Lung microvascular endothelial cell (primary cell): ENCODE measurements around the gene OR1J1. TPM values are rescaled to one million over a fixed set of nuclear protein-coding genes. Genes with fewer than 3 reads are reported as not detected.

Source experiments
- DNase-seq, 2 donors: peaks; one replicate each; pipeline versions ENCODE4 v3.0.0 to v3.0.0-alpha.2; 2010; ENCODE audit warnings: low read depth in 2 of 2
- total RNA-seq: library from RNA; depleted of rRNA; stranded (reverse); fragments of >200 nt; gene quantifications from 2 replicates; pipeline ENCODE4 v1.2.1, GENCODE V29; 2014

Gene OR1J1
- total RNA-seq, 1 donor from 2014 or later: not detected

DNA sequence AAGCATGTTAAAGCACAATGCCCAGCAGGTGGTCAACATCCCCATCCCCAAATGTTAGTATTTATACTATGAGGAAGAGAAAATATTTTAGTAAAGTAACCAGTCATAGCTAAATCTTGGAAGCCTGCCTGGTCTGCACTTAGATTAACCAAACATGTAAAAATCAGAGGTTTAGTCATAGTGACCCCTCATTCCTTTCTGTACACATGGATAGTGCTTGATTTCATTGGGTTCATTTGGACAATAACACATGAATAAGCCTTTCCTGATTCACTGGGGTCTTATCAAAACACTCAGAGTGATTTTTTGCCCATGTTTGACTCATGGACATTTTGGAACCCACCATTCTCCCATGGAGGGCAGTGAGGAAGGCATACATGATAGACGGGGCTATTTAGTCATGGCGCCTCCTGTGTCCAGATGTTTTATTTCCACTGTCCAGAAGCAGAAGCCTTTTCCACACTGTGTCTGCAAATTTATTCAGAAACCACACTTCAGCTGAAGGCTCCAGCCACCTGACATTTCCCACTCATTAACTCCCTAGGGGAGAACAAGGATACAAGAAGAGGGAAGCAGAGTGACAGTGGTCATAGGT, 32.5 kb downstream of the OR1J1 start:
- DNase-seq: peak in 1 of 2 donors; percentile 67

DNA sequence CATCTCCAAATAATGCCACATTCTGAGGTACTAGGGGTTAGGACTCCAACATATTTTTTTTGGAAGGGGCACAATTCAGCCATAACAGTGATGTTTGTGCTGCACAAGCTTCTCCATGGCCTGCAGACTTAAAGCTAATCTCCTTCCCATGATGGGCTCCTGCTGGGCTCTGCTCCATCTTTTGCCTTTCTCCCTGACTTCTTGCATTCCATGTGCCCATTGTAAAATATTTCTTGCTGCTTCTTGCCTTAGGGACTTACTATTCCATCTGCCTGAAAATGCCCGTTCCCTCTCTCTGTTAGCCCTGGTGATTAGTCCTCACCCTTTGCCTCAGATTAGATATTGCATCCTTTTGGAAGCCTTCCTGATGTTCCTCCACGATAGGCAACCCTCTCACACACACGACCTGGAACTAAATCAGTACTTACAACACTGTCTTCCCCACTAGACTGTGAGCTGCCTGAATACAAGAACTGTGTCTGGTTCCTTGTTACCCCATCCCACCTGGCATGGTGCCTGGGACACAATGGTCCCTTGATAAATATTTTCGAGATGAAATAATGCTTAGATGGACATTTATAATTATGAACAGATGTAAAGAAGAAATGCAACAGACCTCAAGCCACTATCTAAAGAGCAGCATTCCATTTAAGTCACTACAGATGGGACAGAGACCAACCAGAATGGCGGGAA, 33.5 kb downstream of the OR1J1 start:
- no peak for DNase-seq

DNA sequence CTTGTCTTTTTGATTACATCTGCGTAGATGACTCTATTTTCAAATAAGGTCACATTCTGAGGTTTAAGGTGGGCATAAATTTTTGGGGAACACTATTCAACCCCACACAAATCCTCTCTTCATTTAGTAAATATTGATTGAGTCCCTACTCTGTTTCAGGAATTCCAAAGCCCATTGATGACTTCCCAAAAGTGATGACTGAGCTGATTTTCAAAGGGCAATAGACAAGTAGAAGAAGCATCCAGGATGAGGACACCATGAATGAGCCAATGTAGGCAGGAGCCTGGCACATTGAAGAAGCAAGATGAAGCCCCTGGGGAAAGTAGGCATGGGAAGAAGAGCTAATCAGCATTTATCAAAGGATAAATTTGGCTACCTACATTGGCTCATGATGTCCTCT, 35.2 kb downstream of the OR1J1 start:
- no peak for DNase-seq

Other genes with a start within 250 kb of the OR1J1 start
- gene LHX6, start 249.0 kb downstream of the OR1J1 start, total RNA-seq: 0.40 and 1.7 TPM in 2 replicates
- 5.2 and 6.5 TPM in 2 replicates for gene RBM18, start 213.1 kb downstream of the OR1J1 start, total RNA-seq
- gene MRRF, start 213.0 kb downstream of the OR1J1 start, total RNA-seq: 24.6 and 32.3 TPM in 2 replicates
- 1.4 and 1.5 TPM in 2 replicates for gene PTGS1, start 106.9 kb downstream of the OR1J1 start, total RNA-seq
- not detected in 2 replicates for gene OR1J2, start 32.9 kb upstream of the OR1J1 start, total RNA-seq
- gene OR1J4, start 41.2 kb upstream of the OR1J1 start, total RNA-seq: not detected in 2 replicates
- gene OR1N1, start 49.4 kb upstream of the OR1J1 start, total RNA-seq: not detected in 2 replicates
- gene OR1N2, start 75.2 kb upstream of the OR1J1 start, total RNA-seq: not detected in 2 replicates
- gene OR1L8, start 105.5 kb upstream of the OR1J1 start, total RNA-seq: 0.20 and 0.22 TPM in 2 replicates
- not detected in 2 replicates for gene OR1Q1, start 136.8 kb upstream of the OR1J1 start, total RNA-seq
- gene OR1B1, start 179.7 kb upstream of the OR1J1 start, total RNA-seq: 0.20 and 0.22 TPM in 2 replicates
- gene OR1L1, start 183.8 kb upstream of the OR1J1 start, total RNA-seq: not detected in 2 replicates
- not detected in 2 replicates for gene OR1L3, start 197.2 kb upstream of the OR1J1 start, total RNA-seq
- gene OR1L4, start 246.1 kb upstream of the OR1J1 start, total RNA-seq: not detected in 2 replicates